Measurements from ENCODE around the gene HGF.

DNA sequence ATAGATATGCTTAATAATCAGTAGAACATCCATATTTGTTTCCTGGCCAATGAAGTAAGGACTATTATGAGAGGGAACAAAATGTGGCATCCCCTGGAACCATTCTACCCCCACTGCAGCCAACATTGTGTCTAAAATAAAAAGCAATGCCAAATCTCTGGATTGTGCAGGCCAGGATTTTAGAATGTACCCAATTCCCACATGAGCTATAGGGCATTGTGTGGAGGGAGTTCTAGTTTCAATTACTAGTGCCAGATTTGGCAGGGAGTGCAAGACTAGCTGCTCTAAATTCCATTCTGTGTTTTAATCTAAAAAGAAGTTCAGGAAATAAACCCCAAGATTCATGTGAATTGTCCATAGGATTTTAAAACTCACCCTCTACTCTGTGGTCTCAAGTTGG is 112.3 kb downstream of the HGF start:
- TF ChIP-seq, protein P1, sequence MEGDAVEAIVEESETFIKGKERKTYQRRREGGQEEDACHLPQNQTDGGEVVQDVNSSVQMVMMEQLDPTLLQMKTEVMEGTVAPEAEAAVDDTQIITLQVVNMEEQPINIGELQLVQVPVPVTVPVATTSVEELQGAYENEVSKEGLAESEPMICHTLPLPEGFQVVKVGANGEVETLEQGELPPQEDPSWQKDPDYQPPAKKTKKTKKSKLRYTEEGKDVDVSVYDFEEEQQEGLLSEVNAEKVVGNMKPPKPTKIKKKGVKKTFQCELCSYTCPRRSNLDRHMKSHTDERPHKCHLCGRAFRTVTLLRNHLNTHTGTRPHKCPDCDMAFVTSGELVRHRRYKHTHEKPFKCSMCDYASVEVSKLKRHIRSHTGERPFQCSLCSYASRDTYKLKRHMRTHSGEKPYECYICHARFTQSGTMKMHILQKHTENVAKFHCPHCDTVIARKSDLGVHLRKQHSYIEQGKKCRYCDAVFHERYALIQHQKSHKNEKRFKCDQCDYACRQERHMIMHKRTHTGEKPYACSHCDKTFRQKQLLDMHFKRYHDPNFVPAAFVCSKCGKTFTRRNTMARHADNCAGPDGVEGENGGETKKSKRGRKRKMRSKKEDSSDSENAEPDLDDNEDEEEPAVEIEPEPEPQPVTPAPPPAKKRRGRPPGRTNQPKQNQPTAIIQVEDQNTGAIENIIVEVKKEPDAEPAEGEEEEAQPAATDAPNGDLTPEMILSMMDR (IDR thresholded peaks at IDR 0.05) = no peak
- no peak for TF ChIP-seq EP300 (IDR thresholded peaks at IDR 0.05; ENCODE audit: borderline replicate concordance in 1 of 2, low read depth in 1 of 2, low read length in 1 of 2)
- no peak for TF ChIP-seq GABPA (IDR thresholded peaks at IDR 0.05; ENCODE audit: low read depth)
- TF ChIP-seq POLR2AphosphoS5 (IDR thresholded peaks at IDR 0.05; ENCODE audit: low read depth, low read length) = no peak
- no peak for TF ChIP-seq RAD21 (IDR thresholded peaks at IDR 0.05; ENCODE audit: low read length)
- TF ChIP-seq, protein P2, sequence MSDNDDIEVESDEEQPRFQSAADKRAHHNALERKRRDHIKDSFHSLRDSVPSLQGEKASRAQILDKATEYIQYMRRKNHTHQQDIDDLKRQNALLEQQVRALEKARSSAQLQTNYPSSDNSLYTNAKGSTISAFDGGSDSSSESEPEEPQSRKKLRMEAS (IDR thresholded peaks at IDR 0.05; ENCODE audit: low read depth) = no peak
- no peak for TF ChIP-seq RCOR1 (IDR thresholded peaks at IDR 0.05; ENCODE audit: low read length)
- TF ChIP-seq SIN3A (IDR thresholded peaks at IDR 0.05; ENCODE audit: borderline replicate concordance, low read depth, low read length) = no peak
- TF ChIP-seq TAF1 (IDR thresholded peaks at IDR 0.05; ENCODE audit: borderline replicate concordance, low read depth, low read length) = no peak

Measured in SK-N-SH (cell line).